Measurements from ENCODE around the gene CD79B. TPM values are rescaled to one million over a fixed set of nuclear protein-coding genes. Genes with fewer than 3 reads are reported as not detected.
"Not testable (repeated sequence)": the region's sequence is repeated elsewhere in the genome, so short reads cannot be mapped to it uniquely, and the experiment has no call there.

CD79B gene
- total RNA-seq, 1 experiment from 2014 or later: 0.59 TPM

GRCh38 chr17:63889026-63889848 lies 42.9 kb downstream of the CD79B start:
- H3K9ac ChIP-seq (ENCODE audit: low read length); H2AFZ ChIP-seq (ENCODE audit: low read depth, low read length, poor library complexity, severe bottlenecking); intact Hi-C loops (cut with micrococcal nuclease); H3K9me2 ChIP-seq (ENCODE audit: insufficient read depth); H3K79me2 ChIP-seq (ENCODE audit: insufficient read depth, low read length); RAD21 ChIA-PET (ENCODE audit: low non-redundant PET in 1 of 2, low total read pairs in 2 of 2, uncharacterized antibody in 2 of 2, unreplicated experiment in 2 of 2); POLR2A ChIA-PET; H4K20me1 ChIP-seq (ENCODE audit: insufficient read depth); DNase-seq (ENCODE audit: low read depth, low spot score); BruUV-seq (replicated peaks); H3K27ac ChIP-seq (ENCODE audit: low read depth, low read length); H3K4me3 ChIP-seq (replicated peaks in 1 of 2; ENCODE audit: low read depth in 1 of 2, low read length in 2 of 2); H3K9me3 ChIP-seq (ENCODE audit: control insufficient read depth in 1 of 2, insufficient read depth in 1 of 2, low read depth in 1 of 2, low read length in 2 of 2); H3K27me3 ChIP-seq (ENCODE audit: insufficient read depth, low read length); H3K36me3 ChIP-seq (ENCODE audit: control insufficient read depth in 1 of 2, insufficient read depth in 2 of 2, low read length in 2 of 2): not testable (repeated sequence)
- Histone ChIP-seq H3K4me1 (ENCODE audit: control insufficient read depth in 1 of 2, insufficient read depth in 2 of 2, low read length in 2 of 2) (peaks cover 0 to 11% of the 10 kb centered on the region in 2 experiments; a peak in 1 of 4 replicates), H3K4me2 (ENCODE audit: low read length) (peak overlapping the region; percentile 50)
- ATAC-seq: peak; percentile 91
- CTCF ChIA-PET: interaction anchor here (0.7 to 3.9 kb wide), 17 partner anchors 10 to 530 kb away, joined by 3 to 19 read pairs (median 6); no protein-coding TSS in a partner anchor
- TF ChIP-seq, protein P1, sequence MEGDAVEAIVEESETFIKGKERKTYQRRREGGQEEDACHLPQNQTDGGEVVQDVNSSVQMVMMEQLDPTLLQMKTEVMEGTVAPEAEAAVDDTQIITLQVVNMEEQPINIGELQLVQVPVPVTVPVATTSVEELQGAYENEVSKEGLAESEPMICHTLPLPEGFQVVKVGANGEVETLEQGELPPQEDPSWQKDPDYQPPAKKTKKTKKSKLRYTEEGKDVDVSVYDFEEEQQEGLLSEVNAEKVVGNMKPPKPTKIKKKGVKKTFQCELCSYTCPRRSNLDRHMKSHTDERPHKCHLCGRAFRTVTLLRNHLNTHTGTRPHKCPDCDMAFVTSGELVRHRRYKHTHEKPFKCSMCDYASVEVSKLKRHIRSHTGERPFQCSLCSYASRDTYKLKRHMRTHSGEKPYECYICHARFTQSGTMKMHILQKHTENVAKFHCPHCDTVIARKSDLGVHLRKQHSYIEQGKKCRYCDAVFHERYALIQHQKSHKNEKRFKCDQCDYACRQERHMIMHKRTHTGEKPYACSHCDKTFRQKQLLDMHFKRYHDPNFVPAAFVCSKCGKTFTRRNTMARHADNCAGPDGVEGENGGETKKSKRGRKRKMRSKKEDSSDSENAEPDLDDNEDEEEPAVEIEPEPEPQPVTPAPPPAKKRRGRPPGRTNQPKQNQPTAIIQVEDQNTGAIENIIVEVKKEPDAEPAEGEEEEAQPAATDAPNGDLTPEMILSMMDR (IDR thresholded peaks at IDR 0.05 in 2 of 3, conservative IDR thresholded peaks at IDR 0.05 in 1 of 3; ENCODE audit: borderline replicate concordance in 1 of 3, insufficient read depth in 1 of 3, low read depth in 2 of 3, low read length in 2 of 3): peak; percentile 51 to 72 (median 52); a peak in 5 of 6 replicates
- TF ChIP-seq RAD21 (IDR thresholded peaks at IDR 0.05; ENCODE audit: low read depth): peak; percentile 36

DNA sequence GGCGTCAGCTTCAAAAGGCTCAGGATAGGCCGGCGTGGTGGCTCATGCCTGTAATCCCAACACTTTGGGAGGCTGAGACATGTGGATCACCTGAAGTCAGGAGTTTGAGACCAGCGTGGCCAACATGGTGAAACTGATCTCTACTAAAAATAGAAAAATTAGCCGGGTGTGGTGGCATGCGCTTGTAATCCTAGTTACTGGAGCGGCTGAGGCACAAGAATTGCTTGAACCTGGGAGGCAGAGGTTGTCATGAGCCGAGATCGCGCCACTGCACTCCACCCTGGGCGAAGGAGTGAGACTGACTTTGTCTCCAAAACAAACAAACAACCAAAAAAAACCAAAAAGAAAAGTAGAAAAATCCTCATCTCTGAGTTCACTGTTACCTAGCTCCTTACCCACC lies 47.0 kb downstream of the CD79B start:
- H3K36me3 ChIP-seq (ENCODE audit: control insufficient read depth in 1 of 2, insufficient read depth in 2 of 2, low read length in 2 of 2); H3K4me3 ChIP-seq (replicated peaks in 1 of 2; ENCODE audit: low read depth in 1 of 2, low read length in 2 of 2); H3K9me2 ChIP-seq (ENCODE audit: insufficient read depth); DNase-seq (ENCODE audit: low read depth, low spot score); H3K27ac ChIP-seq (ENCODE audit: low read depth, low read length); H3K79me2 ChIP-seq (ENCODE audit: insufficient read depth, low read length); RAD21 ChIA-PET (ENCODE audit: low non-redundant PET in 1 of 2, low total read pairs in 2 of 2, uncharacterized antibody in 2 of 2, unreplicated experiment in 2 of 2); H4K20me1 ChIP-seq (ENCODE audit: insufficient read depth); BruUV-seq (replicated peaks); H2AFZ ChIP-seq (ENCODE audit: low read depth, low read length, poor library complexity, severe bottlenecking); POLR2A ChIA-PET; H3K4me2 ChIP-seq (ENCODE audit: low read length); H3K9ac ChIP-seq (ENCODE audit: low read length); H3K9me3 ChIP-seq (ENCODE audit: control insufficient read depth in 1 of 2, insufficient read depth in 1 of 2, low read depth in 1 of 2, low read length in 2 of 2); intact Hi-C loops (cut with micrococcal nuclease); H3K27me3 ChIP-seq (ENCODE audit: insufficient read depth, low read length); ATAC-seq: not testable (repeated sequence)
- CTCF ChIA-PET: interaction anchor here (1.1 kb wide), 1 partner anchor 15 kb away, joined by 3 read pairs; no protein-coding TSS in a partner anchor
- H3K4me1 ChIP-seq (ENCODE audit: control insufficient read depth in 1 of 2, insufficient read depth in 2 of 2, low read length in 2 of 2): peaks cover 0 to 18% of the 10 kb centered on the region in 2 experiments; a peak in 3 of 4 replicates

DNA sequence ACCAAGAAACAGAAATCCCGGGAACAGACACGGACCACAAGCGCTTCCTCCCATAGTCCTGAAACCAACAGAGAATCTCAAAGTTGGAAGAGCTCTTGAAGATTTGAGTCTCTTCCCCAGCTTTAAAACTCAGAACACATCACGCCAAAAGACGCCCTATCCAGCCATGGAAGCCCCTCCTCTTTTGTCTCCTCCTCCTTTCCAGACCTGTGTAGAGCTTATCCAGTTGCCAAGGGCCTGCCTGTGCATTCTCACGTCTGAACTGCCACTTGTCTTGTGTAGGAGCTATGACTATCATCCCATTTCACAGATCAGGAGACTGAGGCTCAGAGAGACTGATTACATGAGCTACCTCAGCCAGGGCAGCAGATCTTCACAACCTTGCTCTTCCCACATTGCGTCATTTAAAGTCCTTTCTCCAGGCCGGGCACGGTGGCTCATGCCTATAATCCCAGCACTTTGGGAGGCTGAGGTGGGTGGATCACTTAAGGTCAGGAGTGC lies 49.5 kb downstream of the CD79B start:
- H3K4me1 ChIP-seq (ENCODE audit: control insufficient read depth in 1 of 2, insufficient read depth in 2 of 2, low read length in 2 of 2); H3K9ac ChIP-seq (ENCODE audit: low read length); H3K9me3 ChIP-seq (ENCODE audit: control insufficient read depth in 1 of 2, insufficient read depth in 1 of 2, low read depth in 1 of 2, low read length in 2 of 2); intact Hi-C loops (cut with micrococcal nuclease); H3K4me2 ChIP-seq (ENCODE audit: low read length); H3K4me3 ChIP-seq (replicated peaks in 1 of 2; ENCODE audit: low read depth in 1 of 2, low read length in 2 of 2); BruUV-seq (replicated peaks); H3K9me2 ChIP-seq (ENCODE audit: insufficient read depth); H3K27ac ChIP-seq (ENCODE audit: low read depth, low read length); H3K36me3 ChIP-seq (ENCODE audit: control insufficient read depth in 1 of 2, insufficient read depth in 2 of 2, low read length in 2 of 2); H3K79me2 ChIP-seq (ENCODE audit: insufficient read depth, low read length); RAD21 ChIA-PET (ENCODE audit: low non-redundant PET in 1 of 2, low total read pairs in 2 of 2, uncharacterized antibody in 2 of 2, unreplicated experiment in 2 of 2); DNase-seq (ENCODE audit: low read depth, low spot score); H3K27me3 ChIP-seq (ENCODE audit: insufficient read depth, low read length); H4K20me1 ChIP-seq (ENCODE audit: insufficient read depth): not testable (repeated sequence)
- peak; percentile 69 for ATAC-seq
- CTCF ChIA-PET: interaction anchor here (1.3 to 2.1 kb wide), 5 partner anchors 10 to 251 kb away, joined by 3 to 14 read pairs (median 5); no protein-coding TSS in a partner anchor
- peak overlapping the region; percentile 13 for H2AFZ ChIP-seq (ENCODE audit: low read depth, low read length, poor library complexity, severe bottlenecking)
- POLR2A ChIA-PET: interaction anchor here (0.8 kb wide), 1 partner anchor 263 kb away, joined by 3 read pairs; no protein-coding TSS in a partner anchor

Measured in HCT116 (cell line).